Right lobe of liver (tissue), 6 donors: ENCODE data around the gene KLHL17. TPM values are rescaled to one million over a fixed set of nuclear protein-coding genes. Genes with fewer than 3 reads are reported as not detected.
"Not testable (repeated sequence)": the region's sequence is repeated elsewhere in the genome, so short reads cannot be mapped to it uniquely, and the experiment has no call there.

Source experiments
- ATAC-seq, 4 donors: fragments of 200-7000 bp; cut with Tn5 transposase; one replicate each; pipeline ENCODE4 v1.9.1; 2020; ENCODE audit warnings: mild to moderate bottlenecking in 4 of 4, moderate library complexity in 4 of 4
- DNase-seq, 3 donors: peaks; one replicate each; pipeline ENCODE4 v3.0.0-alpha.2; 2020
- H3K27ac ChIP-seq, 3 donors: fragments of 200-600 bp; one replicate each; pipeline ENCODE4 v1.8.0; 2022
- H3K27me3 ChIP-seq, 2 donors: fragments of 200-600 bp; one replicate each; pipeline ENCODE4 v1.8.0; 2022
- H3K36me3 ChIP-seq, 4 donors: fragments of 200-600 bp; sonication (generic) in 1 of 4; one replicate each; pipeline versions ENCODE4 v1.5.1 to v1.8.0; 2017 to 2022; ENCODE audit warnings: control low read depth in 1 of 4
- H3K4me1 ChIP-seq, 4 donors: fragments of 200-600 bp; sonication (generic) in 1 of 4; one replicate each; pipeline versions ENCODE4 v1.5.1 to v1.8.0; 2017 to 2022; ENCODE audit warnings: control low read depth in 1 of 4
- H3K4me3 ChIP-seq, 3 donors: fragments of 200-600 bp; one replicate each; pipeline ENCODE4 v1.8.0; 2022
- H3K9me3 ChIP-seq, 4 donors: fragments of 200-600 bp; sonication (generic) in 1 of 4; one replicate each; pipeline versions ENCODE4 v1.5.1 to v1.8.0; 2017 to 2022; ENCODE audit warnings: control low read depth in 1 of 4
- POLR2A ChIP-seq: fragments of 450-650 bp; IDR thresholded peaks from one replicate; pipeline ENCODE4 v1.6.1; 2017; ENCODE audit warnings: antibody characterized with exemption, mild to moderate bottlenecking
- WGBS: methylation state at CpG from one replicate; pipeline ENCODE4 v1.1.6; 2018; ENCODE audit warnings: low coverage, low lambda C conversion rate; ENCODE audit not compliant: insufficient coverage; ENCODE audit errors: missing lambda C conversion rate; 5-methylcytosine and 5-hydroxymethylcytosine counted together
- intact Hi-C, 2 donors: fragments of 100-400 bp; cut with DNase I; formaldehyde crosslinking; loops; one replicate each; pipeline versions ENCODE4 v1.11.2 to v1.14.1; 2022
- total RNA-seq, 6 experiments: library from RNA; depleted of rRNA in 2 of 6; stranded (reverse); fragments of >200 nt in 2 of 6; fragmentation: NEBNext Ultra II Directional in 3 of 6; extraction: Animal tissue kit (Norgen Biotek cat#: 25700) in 3 of 6; gene quantifications; one replicate each; pipeline versions ENCODE4 v1.1.0 to v1.2.4, GENCODE V29; 2016 to 2023
- TF ChIP-seq, protein P1 (sequence below), 4 donors: fragments of 200-600 bp in 3 of 4; fragments of 450-650 bp in 1 of 4; IDR thresholded peaks; one replicate each; pipeline versions ENCODE4 v1.5.1 to v1.8.0; 2016 to 2022; ENCODE audit warnings: antibody characterized with exemption in 4 of 4, mild to moderate bottlenecking in 2 of 4
- donor health status: DM: no; HTN: yes; CAD: no.
- donor health status: DM: no; HTN: no; CAD: no.
- donor health status: DM: no; HTN: no; CAD: no.
- donor health status: DM: no; HTN: yes; CAD: no.
- donor health status: DM: no; HTN: yes; CAD: no.

KLHL17 gene
- total RNA-seq, 6 experiments from 2014 or later = 1.9 to 6.7 (median 4.3) TPM

DNA sequence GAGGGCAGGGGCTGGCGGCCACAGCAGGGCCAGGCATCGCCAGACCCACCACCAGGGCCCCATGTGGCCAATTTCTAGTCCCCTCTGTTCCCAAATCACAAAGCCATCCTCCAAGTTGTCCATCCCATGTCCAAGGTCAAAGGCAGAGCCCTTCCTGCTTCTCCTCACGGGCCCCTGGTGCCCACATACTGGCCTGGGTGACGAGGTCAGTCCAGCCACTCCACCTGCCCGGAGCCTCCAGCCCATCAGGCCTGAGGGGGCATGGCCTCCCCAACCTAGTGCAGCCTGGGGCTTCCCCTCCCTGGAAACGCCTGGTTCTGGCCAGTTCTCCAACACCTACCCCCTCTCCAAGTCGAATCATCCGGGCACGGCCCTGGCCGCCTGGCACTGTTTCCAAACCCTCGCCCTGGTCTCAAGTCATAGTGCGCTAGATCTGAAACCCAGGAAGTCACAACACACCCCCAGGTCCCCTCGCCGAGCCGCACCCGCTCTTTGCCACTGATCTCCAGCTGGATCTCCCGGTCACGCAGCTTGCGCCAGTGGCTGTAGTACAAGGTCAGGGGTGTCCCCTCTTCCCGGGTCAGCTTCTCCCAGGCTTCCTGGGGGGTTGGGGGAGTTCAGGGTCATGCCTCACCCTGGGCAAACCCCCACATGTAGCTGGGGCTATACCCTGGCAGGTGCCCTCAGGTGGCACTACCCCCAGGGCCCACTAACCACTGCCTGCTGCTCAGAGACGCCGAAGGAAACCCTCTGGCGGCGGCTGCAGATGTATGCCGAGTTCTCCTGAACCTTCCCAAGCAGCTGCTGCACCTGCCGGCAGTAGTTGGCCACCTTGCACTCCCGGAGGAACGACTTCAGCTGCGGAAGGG is 14.5 kb upstream of the KLHL17 start:
- peaks cover 0 to 12% (median 3%) of the 10 kb centered on the region in 4 donors for H3K4me1 ChIP-seq
- H3K36me3 ChIP-seq = peaks cover 0 to 22% (median 6%) of the 10 kb centered on the region in 4 donors
- 84% methylated on average over 11 of the region's 29 CpGs for WGBS
- intact Hi-C loops = no loop called here
- no peaks in the 10 kb centered on the region for H3K9me3 ChIP-seq
- no peak overlapping the region for H3K27ac ChIP-seq
- DNase-seq = no peak
- no peak overlapping the region for H3K4me3 ChIP-seq
- no peak for TF ChIP-seq POLR2A
- TF ChIP-seq, protein P1, sequence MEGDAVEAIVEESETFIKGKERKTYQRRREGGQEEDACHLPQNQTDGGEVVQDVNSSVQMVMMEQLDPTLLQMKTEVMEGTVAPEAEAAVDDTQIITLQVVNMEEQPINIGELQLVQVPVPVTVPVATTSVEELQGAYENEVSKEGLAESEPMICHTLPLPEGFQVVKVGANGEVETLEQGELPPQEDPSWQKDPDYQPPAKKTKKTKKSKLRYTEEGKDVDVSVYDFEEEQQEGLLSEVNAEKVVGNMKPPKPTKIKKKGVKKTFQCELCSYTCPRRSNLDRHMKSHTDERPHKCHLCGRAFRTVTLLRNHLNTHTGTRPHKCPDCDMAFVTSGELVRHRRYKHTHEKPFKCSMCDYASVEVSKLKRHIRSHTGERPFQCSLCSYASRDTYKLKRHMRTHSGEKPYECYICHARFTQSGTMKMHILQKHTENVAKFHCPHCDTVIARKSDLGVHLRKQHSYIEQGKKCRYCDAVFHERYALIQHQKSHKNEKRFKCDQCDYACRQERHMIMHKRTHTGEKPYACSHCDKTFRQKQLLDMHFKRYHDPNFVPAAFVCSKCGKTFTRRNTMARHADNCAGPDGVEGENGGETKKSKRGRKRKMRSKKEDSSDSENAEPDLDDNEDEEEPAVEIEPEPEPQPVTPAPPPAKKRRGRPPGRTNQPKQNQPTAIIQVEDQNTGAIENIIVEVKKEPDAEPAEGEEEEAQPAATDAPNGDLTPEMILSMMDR (IDR thresholded peaks at IDR 0.05) = no peak
- ATAC-seq = no peak
- peaks cover 0 to 4% of the 10 kb centered on the region in 2 donors for H3K27me3 ChIP-seq

GRCh38 chr1:946811-947210 is 13.6 kb upstream of the KLHL17 start:
- H3K36me3 ChIP-seq = peaks cover 0 to 27% (median 6%) of the 10 kb centered on the region in 4 donors
- intact Hi-C loops, H3K4me3 ChIP-seq, H3K27me3 ChIP-seq, DNase-seq, H3K27ac ChIP-seq, H3K9me3 ChIP-seq, ATAC-seq, H3K4me1 ChIP-seq: not testable (repeated sequence)
- 90% methylated on average over 2 of the region's 13 CpGs for WGBS

DNA sequence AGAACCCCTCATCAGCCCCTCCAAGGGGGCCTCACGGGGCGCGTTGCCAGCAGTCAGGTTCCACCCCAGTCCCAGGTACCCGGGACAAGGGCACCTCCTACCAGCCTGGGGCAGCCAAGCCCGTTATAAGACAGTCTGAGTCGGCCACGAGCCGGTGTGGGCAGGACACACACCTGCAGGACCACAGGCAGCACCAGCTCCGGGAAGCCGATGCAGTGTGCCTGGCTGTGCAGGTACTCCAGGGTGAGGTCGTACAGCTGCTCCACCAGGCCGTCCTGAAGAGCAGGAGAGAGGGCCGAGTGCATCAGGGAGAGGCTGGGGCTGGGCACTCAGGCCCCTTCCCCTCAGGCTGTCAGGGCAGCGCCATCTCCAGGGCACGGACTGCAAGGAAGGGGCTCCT is 12.4 kb upstream of the KLHL17 start:
- Histone ChIP-seq H3K36me3 (peaks cover 0 to 37% (median 9%) of the 10 kb centered on the region in 4 donors), H3K9me3 (no peaks in the 10 kb centered on the region)
- DNase-seq = no peak

GRCh38 chr1:950268-950667 is 10.1 kb upstream of the KLHL17 start:
- ATAC-seq (no peak), DNase-seq (no peak)
- H3K27ac ChIP-seq = no peak overlapping the region
- H3K27me3 ChIP-seq = no peaks in the 10 kb centered on the region
- H3K36me3 ChIP-seq = peaks cover 0 to 59% (median 18%) of the 10 kb centered on the region in 4 donors
- no peak for TF ChIP-seq POLR2A
- TF ChIP-seq, protein P1 (IDR thresholded peaks at IDR 0.05) = no peak
- H3K4me1 ChIP-seq = no peaks in the 10 kb centered on the region
- H3K9me3 ChIP-seq = no peaks in the 10 kb centered on the region
- 83% methylated on average over 1 of the region's 9 CpGs for WGBS
- intact Hi-C loops = no loop called here
- no peak overlapping the region for H3K4me3 ChIP-seq

More for the DNA sequence above, 12.4 kb upstream of the KLHL17 start:
- no peak for ATAC-seq
- Histone ChIP-seq H3K27me3 (peaks cover 0 to under 1% of the 10 kb centered on the region in 2 donors), H3K4me1 (no peaks in the 10 kb centered on the region), H3K27ac (no peak overlapping the region), H3K4me3 (no peak overlapping the region)
- TF ChIP-seq, protein P1 (IDR thresholded peaks at IDR 0.05) = no peak
- no peak for TF ChIP-seq POLR2A
- no CpG with 5 or more reads among the region's 15 CpGs for WGBS
- intact Hi-C loops = no loop called here

- DNase-seq = no peak
- no peak for TF ChIP-seq POLR2A
- TF ChIP-seq, protein P1 (IDR thresholded peaks at IDR 0.05) = no peak
- H3K4me3 ChIP-seq = no peak overlapping the region
- no peaks in the 10 kb centered on the region for H3K9me3 ChIP-seq
- 93% methylated on average over 5 of the region's 23 CpGs for WGBS
- intact Hi-C loops = no loop called here
- no peaks in the 10 kb centered on the region for H3K27me3 ChIP-seq
- H3K36me3 ChIP-seq = peaks cover 3 to 65% (median 20%) of the 10 kb centered on the region in 4 donors
- H3K27ac ChIP-seq = no peak overlapping the region
- no peak for ATAC-seq
- H3K4me1 ChIP-seq = no peaks in the 10 kb centered on the region
These were observed 9.5 kb upstream of the KLHL17 start for GRCh38 chr1:950881-951280.
